ENCODE results near the gene C2CD2. TPM values are rescaled to one million over a fixed set of nuclear protein-coding genes. Genes with fewer than 3 reads are reported as not detected.
A peak's percentile ranks its signal among the peaks of the same experiment; 100 is the strongest.
"Not testable (repeated sequence)": the region's sequence is repeated elsewhere in the genome, so short reads cannot be mapped to it uniquely, and the experiment has no call there.

Gene C2CD2
- total RNA-seq, 3 donors from 2014 or later = 37.0 to 73.8 (median 41.6) TPM

DNA sequence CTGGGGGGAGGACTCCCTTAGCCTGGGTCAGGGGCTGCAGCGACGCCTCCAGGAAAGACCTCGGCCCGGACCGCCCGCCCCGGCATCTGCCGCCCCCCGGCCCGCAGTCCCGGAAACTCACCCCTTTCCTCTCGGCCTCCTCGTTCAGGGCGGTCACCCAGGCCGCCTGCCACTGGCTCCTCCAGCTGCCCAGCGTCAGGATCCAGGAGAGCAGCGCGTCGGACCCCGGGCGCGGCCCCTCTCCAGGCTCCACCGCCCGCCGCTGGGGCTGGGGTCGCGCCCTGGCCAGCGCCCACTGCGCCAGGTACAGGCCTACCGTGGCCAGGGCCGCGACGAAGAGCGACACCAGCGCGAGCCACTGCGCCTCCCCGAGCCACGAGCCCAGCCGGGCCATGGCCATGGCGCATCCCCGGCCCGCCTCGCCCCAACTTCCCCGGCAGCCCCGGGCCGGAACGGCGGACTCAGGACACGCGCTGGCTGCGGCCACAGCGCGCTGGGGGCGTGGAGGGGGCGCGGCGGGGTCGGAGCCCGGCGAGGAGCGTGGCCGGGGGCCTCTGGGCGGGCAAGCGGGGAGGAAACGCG is 478 bp downstream of the C2CD2 start:
- intact Hi-C loops (cut with DNase I; ENCODE audit: low total_unique reads) = no loop called here
- TF ChIP-seq, protein P1, sequence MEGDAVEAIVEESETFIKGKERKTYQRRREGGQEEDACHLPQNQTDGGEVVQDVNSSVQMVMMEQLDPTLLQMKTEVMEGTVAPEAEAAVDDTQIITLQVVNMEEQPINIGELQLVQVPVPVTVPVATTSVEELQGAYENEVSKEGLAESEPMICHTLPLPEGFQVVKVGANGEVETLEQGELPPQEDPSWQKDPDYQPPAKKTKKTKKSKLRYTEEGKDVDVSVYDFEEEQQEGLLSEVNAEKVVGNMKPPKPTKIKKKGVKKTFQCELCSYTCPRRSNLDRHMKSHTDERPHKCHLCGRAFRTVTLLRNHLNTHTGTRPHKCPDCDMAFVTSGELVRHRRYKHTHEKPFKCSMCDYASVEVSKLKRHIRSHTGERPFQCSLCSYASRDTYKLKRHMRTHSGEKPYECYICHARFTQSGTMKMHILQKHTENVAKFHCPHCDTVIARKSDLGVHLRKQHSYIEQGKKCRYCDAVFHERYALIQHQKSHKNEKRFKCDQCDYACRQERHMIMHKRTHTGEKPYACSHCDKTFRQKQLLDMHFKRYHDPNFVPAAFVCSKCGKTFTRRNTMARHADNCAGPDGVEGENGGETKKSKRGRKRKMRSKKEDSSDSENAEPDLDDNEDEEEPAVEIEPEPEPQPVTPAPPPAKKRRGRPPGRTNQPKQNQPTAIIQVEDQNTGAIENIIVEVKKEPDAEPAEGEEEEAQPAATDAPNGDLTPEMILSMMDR (IDR thresholded peaks at IDR 0.05) = no peak
- TF ChIP-seq POLR2AphosphoS5 (IDR thresholded peaks at IDR 0.05) (no peak), POLR2A (IDR thresholded peaks at IDR 0.05) (no peak)
- Histone ChIP-seq H3K36me3 (no peaks in the 10 kb centered on the region), H3K27ac (peak overlapping the region; percentile 74 to 87), H3K9me3 (no peaks in the 10 kb centered on the region), H3K4me1 (peaks cover 6 to 16% of the 10 kb centered on the region in 2 donors), H3K27me3 (no peaks in the 10 kb centered on the region), H3K4me3 (peak overlapping the region; percentile 73 to 88 (median 83))
- no peak for DNase-seq (ENCODE audit: low spot score in 2 of 2)

DNA sequence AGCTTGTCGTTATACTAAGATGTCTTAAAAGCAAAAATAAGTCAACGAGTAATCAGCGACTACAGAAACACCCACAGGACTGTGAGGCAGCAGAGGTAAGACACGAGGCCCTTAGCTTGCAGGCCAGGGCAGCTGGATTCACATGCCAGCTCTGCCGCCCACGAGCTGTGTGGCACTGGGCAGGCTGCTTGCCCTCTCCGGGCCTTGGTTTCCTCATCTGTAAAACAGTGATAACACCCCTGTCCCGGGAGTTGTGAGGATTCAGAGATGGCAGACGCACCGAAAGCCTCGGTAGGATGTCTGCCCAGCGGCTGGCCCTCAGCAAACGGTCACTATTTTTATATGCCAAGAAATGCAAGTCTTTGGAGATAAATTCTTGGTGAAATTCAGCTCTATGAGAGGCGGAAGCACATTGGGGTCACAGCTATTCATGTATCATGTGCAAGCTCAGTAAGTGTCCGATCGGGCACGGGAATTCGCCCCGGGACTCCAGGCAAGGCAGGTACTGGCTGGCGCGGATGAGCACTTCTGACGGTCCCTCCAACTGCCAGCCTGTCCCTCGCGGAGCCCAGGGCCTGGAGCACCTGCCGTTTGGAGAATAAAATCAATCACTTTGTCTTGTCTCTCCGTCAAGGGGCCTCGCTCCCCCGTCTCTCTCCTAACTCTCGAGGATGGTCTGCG is 1.1 kb downstream of the C2CD2 start:
- intact Hi-C loops (cut with DNase I; ENCODE audit: low total_unique reads) = loop anchor here (1.0 kb wide), 1 partner anchor 32 kb away; no protein-coding TSS in a partner anchor
- Histone ChIP-seq H3K27ac (peak overlapping the region; percentile 74 to 87), H3K36me3 (no peaks in the 10 kb centered on the region), H3K4me3 (peak overlapping the region; percentile 73 to 88 (median 83)), H3K4me1 (peaks cover 7 to 12% of the 10 kb centered on the region in 2 donors), H3K9me3 (no peaks in the 10 kb centered on the region), H3K27me3 (no peaks in the 10 kb centered on the region)
- TF ChIP-seq, protein P1 (IDR thresholded peaks at IDR 0.05) = no peak
- TF ChIP-seq POLR2A (IDR thresholded peaks at IDR 0.05) (no peak), POLR2AphosphoS5 (IDR thresholded peaks at IDR 0.05) (no peak)
- DNase-seq (ENCODE audit: low spot score in 2 of 2) = no peak

DNA sequence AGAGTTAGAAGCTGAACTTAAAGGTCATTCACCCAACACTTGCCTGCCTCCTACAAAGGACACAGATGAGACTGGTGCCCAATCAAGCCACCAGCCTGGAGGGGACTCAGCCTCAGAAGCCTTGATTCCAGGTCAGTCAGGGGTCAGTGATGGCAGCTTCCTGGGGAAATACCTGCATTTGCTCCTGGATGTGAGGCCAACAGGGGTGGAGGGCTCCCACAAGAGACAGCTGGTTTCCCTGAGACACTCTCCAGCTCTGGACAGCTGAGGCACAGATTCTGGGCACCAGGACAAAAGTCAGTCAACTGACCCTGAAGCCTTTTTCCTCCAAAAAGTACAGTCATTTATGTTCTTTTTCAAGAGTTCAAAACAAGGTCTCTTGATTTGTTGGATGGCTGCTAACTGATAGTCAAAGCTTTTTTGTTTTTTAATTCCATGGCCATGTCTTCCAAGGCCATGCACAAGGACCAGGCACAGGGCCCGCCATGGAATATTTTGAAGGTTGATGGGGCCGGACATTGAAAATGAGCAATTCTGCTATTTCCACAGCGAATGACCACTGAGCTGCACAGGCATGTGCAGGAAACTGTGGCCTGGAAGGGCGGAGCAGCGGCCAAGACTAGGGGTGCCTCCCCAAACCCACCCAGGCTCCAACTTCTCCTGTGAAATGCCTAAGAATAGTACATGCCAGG is 1.8 kb downstream of the C2CD2 start:
- DNase-seq (ENCODE audit: low spot score in 2 of 2) = no peak
- Histone ChIP-seq H3K27ac (peak overlapping the region in 1 of 2 donors; percentile 74), H3K9me3 (no peaks in the 10 kb centered on the region), H3K36me3 (no peaks in the 10 kb centered on the region), H3K27me3 (no peaks in the 10 kb centered on the region), H3K4me3 (peak overlapping the region; percentile 73 to 88 (median 83)), H3K4me1 (peaks cover 5 to 9% of the 10 kb centered on the region in 2 donors)
- TF ChIP-seq POLR2A (IDR thresholded peaks at IDR 0.05) = no peak
- TF ChIP-seq, protein P1 (IDR thresholded peaks at IDR 0.05) = no peak
- TF ChIP-seq POLR2AphosphoS5 (IDR thresholded peaks at IDR 0.05) = no peak
- intact Hi-C loops (cut with DNase I; ENCODE audit: low total_unique reads) = loop anchor here (1.0 kb wide), 1 partner anchor 32 kb away; no protein-coding TSS in a partner anchor

DNA sequence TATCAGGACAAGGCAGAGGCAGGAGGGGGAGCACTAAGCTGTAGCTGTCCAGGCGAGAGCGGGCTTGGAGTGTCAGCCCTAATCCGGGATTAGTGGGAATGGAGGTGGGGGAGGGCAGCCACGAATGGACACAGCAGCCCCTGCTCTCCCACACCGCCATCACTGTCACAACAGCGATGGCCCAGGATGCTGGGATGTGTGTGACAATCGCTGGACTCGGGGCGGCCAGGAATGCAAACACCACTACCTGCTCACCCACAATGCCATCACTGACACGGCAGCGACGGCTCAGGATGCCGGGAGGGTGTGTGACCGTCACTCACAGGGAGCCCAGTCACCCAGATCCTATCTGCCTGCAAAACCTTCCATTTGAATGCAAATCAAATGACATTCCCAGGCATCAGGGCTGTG is 2.9 kb downstream of the C2CD2 start:
- TF ChIP-seq, protein P1 (IDR thresholded peaks at IDR 0.05) = no peak
- no peak for TF ChIP-seq POLR2AphosphoS5 (IDR thresholded peaks at IDR 0.05)
- TF ChIP-seq POLR2A (IDR thresholded peaks at IDR 0.05) = no peak
- intact Hi-C loops (cut with DNase I; ENCODE audit: low total_unique reads) = no loop called here
- Histone ChIP-seq H3K36me3 (no peaks in the 10 kb centered on the region), H3K4me3 (no peak overlapping the region), H3K4me1 (peaks cover 0 to 9% of the 10 kb centered on the region in 2 donors), H3K27me3 (no peaks in the 10 kb centered on the region), H3K9me3 (no peaks in the 10 kb centered on the region), H3K27ac (no peak overlapping the region)
- no peak for DNase-seq (ENCODE audit: low spot score in 2 of 2)

DNA sequence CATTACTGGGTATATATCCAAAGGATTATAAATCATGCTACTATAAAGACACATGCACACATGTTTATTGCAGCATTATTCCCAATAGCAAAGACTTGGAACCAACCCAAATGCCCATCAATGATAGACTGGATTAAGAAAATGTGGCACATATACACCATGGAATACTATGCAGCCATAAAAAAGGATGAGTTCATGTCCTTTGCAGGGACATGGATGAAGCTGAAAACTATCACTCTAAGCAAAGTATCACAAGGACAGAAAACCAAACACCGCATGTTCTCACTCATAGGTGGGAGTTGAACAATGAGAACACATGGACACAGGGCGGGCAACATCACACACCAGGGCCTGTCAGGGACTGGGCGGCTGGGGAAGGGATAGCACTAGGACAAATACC is 4.2 kb downstream of the C2CD2 start:
- intact Hi-C loops (cut with DNase I; ENCODE audit: low total_unique reads) = loop anchor here (2.0 kb wide), 1 partner anchor 29 kb away; no protein-coding TSS in a partner anchor
- not testable (repeated sequence) for H3K27ac ChIP-seq; H3K9me3 ChIP-seq; H3K4me1 ChIP-seq; DNase-seq (ENCODE audit: low spot score in 2 of 2); H3K4me3 ChIP-seq; H3K36me3 ChIP-seq; H3K27me3 ChIP-seq

Data from breast epithelium (tissue), 4 donors.